Urinary bladder (tissue), 4 donors: Measurements from ENCODE around the gene CELA1. TPM values are rescaled to one million over a fixed set of nuclear protein-coding genes. Genes with fewer than 3 reads are reported as not detected.
"Not testable (repeated sequence)": the region's sequence is repeated elsewhere in the genome, so short reads cannot be mapped to it uniquely, and the experiment has no call there.

Experiments
- DNase-seq: peaks from one replicate; pipeline ENCODE4 v3.0.0-alpha.2; 2015; ENCODE audit errors: extremely low spot score
- H3K27ac ChIP-seq: one replicate; pipeline ENCODE4 v1.5.1; 2013; ENCODE audit warnings: low read depth, mild to moderate bottlenecking, moderate library complexity
- H3K36me3 ChIP-seq: one replicate; pipeline ENCODE4 v1.6.1; 2013; ENCODE audit warnings: mild to moderate bottlenecking, moderate library complexity; ENCODE audit not compliant: insufficient read depth
- H3K4me1 ChIP-seq: one replicate; pipeline ENCODE4 v1.6.1; 2013; ENCODE audit warnings: mild to moderate bottlenecking, moderate library complexity; ENCODE audit not compliant: insufficient read depth
- H3K4me3 ChIP-seq: one replicate; pipeline ENCODE4 v1.5.1; 2013; ENCODE audit warnings: low read depth, low read length
- WGBS: extraction: QIAGEN DNeasy Blood & Tissue Kit; methylation state at CpG from one replicate; pipeline ENCODE4 v1.1.7; 2013; 5-methylcytosine and 5-hydroxymethylcytosine counted together
- polyA plus RNA-seq: library from polyadenylated mRNA; stranded (reverse); fragments of 200-250 nt; gene quantifications from one replicate; pipeline ENCODE4 v1.2.3, GENCODE V29; 2013
- total RNA-seq: library from RNA; depleted of rRNA; stranded (reverse); fragments of >200 nt; gene quantifications from one replicate; pipeline ENCODE4 v1.2.3, GENCODE V29; 2014
- donor health status: healthy with polysubstance abuse.
- donor health status: healthy.

The CELA1 gene
- total and polyA plus RNA-seq, 2 donors = not detected

DNA sequence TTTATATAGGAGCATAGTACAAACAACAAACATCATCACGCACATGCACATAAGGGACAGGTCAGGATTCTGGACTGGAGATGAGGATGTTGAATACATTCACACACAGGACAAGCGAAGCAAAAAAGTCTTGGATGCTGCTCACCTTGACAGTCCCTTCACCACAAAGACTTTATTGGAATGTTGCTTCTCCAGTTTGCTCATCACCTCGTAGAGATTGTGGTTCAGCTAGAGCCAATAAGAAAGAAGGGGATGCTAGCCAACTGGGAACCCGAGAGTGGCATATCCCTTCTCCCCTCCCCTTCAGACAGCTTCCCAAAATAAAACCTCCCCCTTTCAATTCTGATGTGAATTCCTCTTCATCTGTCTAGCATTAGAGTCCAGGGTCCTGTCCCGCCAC lies 50.8 kb downstream of the CELA1 start:
- Histone ChIP-seq H3K27ac (no peak overlapping the region), H3K4me3 (no peak overlapping the region), H3K4me1 (no peaks in the 10 kb centered on the region), H3K36me3 (no peaks in the 10 kb centered on the region)
- WGBS = 72% methylated on average over 5 of the region's 5 CpGs
- DNase-seq = no peak

DNA sequence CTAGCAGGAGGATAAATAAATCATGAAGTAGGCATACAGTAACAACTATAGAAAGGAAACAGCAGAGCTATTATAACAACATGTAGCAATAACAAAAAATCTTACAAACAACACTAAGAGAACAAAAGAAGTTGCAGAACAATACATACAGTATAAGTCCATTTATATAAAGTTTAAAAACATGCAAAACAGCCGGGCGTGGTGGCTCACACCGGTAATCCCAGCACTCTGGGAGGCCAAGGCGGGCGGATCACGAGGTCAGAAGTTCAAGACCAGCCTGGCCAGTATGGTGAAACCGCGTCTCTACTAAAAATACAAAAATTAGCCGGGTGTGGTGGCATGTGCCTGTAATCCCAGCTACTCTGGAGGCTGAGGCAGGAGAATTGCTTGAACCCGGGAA lies 52.4 kb downstream of the CELA1 start:
- not testable (repeated sequence) for H3K4me3 ChIP-seq, H3K4me1 ChIP-seq, H3K27ac ChIP-seq, H3K36me3 ChIP-seq, DNase-seq
- WGBS = 83% methylated on average over 10 of the region's 10 CpGs

DNA sequence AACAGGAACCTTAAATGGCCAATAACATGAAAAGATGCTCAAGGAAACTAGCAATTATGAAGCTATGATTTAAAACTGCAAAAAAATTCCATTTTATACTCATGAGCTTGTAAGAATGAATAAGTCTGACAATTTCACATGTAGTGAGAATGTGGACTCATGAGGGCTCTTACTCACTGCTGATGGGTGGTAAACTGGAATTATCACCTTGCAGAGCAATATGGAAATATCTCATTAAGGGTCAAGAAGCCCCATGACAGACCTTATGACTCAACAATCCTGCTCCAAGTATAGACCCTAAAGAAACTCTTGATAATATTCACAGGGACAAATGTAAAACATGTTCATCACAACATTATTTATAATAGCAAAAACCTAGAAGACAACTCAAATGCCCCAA lies 52.8 kb downstream of the CELA1 start:
- Histone ChIP-seq H3K36me3 (no peaks in the 10 kb centered on the region), H3K4me1 (no peaks in the 10 kb centered on the region), H3K27ac (no peak overlapping the region), H3K4me3 (no peak overlapping the region)
- no peak for DNase-seq

DNA sequence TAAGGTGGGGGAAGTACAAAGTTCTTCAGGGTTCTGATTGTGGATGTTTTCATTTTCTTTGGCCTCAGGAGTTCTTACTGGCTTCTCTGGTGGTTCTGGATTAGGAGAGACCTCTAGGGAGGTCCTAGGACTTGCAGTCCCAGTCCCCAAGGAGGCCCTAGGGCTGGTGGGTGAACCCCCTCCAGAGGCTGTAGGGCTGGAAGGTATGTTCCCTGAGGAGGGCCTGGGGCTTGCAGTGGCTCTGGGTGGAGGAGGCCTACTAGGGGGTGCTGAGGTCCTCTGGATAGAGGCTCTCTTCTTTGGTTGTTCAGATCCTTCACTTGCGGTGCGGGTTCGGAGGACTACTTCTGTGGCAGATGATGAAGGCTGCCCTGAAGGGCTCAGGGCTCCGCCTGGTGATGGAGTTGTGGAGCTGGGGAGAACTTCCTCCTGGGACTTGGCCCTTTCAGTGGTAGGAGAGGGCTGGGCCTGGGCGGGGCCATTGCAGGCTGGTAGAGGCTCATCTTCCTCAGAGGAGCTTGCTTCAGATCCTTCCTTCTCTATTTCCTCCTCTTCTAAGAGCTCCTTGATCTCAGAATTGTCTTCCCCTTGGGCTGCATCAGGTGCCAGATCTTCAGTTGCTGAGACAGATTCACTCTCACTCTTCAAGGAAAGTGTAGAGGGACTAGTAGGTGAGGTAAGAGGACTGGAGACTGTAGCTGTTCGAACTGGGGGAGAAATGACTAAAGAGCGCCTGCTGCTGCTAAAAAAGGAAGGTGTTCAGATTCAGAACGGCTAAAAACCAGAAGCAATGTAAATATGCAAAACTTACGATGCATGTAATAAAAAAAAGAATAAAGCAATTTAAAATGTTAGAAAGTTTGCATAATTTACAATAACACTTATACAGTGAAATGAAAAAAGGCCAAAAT lies 54.6 kb downstream of the CELA1 start:
- H3K36me3 ChIP-seq, H3K4me1 ChIP-seq, DNase-seq, H3K4me3 ChIP-seq, H3K27ac ChIP-seq: not testable (repeated sequence)
- 83% methylated on average over 9 of the region's 9 CpGs for WGBS

DNA sequence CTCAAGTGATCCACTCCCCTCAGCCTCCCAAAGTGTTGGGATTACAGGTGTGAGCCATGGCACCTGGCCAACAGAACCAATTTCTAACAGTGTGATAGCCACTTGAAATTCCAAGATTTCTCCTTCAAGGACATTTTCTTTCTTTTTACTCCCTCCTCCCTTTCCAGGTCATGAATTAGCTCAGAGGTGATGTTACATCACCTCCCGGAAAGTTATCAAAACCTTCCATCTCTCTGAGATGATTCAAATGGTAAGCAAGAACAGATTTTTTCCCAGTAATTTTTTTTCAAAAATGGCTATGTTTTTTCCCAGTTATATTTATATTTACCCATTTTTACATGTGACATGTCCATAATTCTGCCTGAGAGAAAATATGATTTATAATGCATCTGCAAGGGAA lies 60.6 kb downstream of the CELA1 start:
- Histone ChIP-seq H3K4me3 (no peak overlapping the region), H3K36me3 (no peaks in the 10 kb centered on the region), H3K4me1 (no peaks in the 10 kb centered on the region), H3K27ac (no peak overlapping the region)
- no peak for DNase-seq
- WGBS = 84% methylated on average over 1 of the region's 1 CpG

DNA sequence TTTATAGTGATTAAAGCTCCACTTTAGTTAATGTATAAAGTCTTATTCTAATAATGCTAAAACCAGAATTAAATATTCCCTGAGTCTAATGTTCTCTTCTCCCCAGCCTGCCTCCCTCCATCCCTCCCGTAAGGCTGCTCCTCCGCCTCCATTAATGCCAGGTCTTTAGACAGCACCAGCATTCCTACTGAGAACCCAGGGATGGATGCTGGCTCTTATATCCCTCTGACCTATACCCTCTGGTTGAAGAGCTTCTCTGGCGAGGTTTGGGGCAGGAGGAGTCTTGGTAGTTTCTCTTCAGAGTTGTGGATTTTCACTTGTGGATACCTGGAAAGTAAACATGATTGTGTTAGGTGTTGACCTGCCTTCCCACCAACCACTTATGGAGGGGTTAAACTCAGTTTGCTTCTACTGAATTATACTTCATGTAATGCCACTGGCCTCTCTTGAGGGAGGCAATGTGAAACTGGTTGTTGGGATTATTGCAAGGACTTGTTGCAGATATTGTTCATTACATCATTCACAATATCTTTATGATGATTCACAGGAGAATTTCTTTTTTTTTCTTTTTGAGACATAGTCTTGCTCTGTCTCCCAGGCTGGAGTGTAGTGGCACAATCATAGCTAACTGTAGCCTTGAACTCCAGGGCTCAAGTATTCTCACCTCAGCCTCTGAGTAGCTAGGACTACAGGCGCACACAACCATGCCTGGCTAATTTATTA lies 65.1 kb downstream of the CELA1 start:
- WGBS = 81% methylated on average over 4 of the region's 4 CpGs
- no peak overlapping the region for H3K4me3 ChIP-seq

More for the DNA sequence above, 65.1 kb downstream of the CELA1 start:
- DNase-seq = no peak
- Histone ChIP-seq H3K27ac (no peak overlapping the region), H3K36me3 (no peaks in the 10 kb centered on the region), H3K4me1 (no peaks in the 10 kb centered on the region)

Other genes starting within 250 kb of the CELA1 start
- 20.8 TPM for gene TFCP2, start 173.5 kb downstream of the CELA1 start, total RNA-seq
- gene TFCP2, start 173.5 kb downstream of the CELA1 start, polyA plus RNA-seq = 21.5 TPM
- 4.3 TPM for gene POU6F1, start 128.6 kb downstream of the CELA1 start, total RNA-seq
- 10.6 TPM for gene POU6F1, start 128.6 kb downstream of the CELA1 start, polyA plus RNA-seq
- 89.1 TPM for gene DAZAP2, start 107.9 kb downstream of the CELA1 start, total RNA-seq
- 487 TPM for gene DAZAP2, start 107.9 kb downstream of the CELA1 start, polyA plus RNA-seq
- 13.4 TPM for gene SMAGP, start 76.3 kb downstream of the CELA1 start, total RNA-seq
- gene SMAGP, start 76.3 kb downstream of the CELA1 start, polyA plus RNA-seq = 10.0 TPM
- 2.3 TPM for gene BIN2, start 22.5 kb downstream of the CELA1 start, total RNA-seq
- 3.4 TPM for gene BIN2, start 22.5 kb downstream of the CELA1 start, polyA plus RNA-seq
- gene GALNT6, start 44.7 kb upstream of the CELA1 start, total RNA-seq = 1.1 TPM
- 2.0 TPM for gene GALNT6, start 44.7 kb upstream of the CELA1 start, polyA plus RNA-seq
- 2.9 TPM for gene SLC4A8, start 78.2 kb upstream of the CELA1 start, total RNA-seq
- gene SLC4A8, start 78.2 kb upstream of the CELA1 start, polyA plus RNA-seq = 1.6 TPM
- 2.6 TPM for gene SCN8A, start 244.6 kb upstream of the CELA1 start, total RNA-seq
- 0.23 TPM for gene SCN8A, start 244.6 kb upstream of the CELA1 start, polyA plus RNA-seq